HL-60 (cell line): Measurements from ENCODE around the gene LRIT2.
A peak's percentile ranks its signal among the peaks of the same experiment; 100 is the strongest.

Experiments
- DNase-seq, 2 experiments: peaks; one replicate each; pipeline ENCODE4 v3.0.0-alpha.2; 2010 to 2020; ENCODE audit warnings: low read depth in 1 of 2, low spot score in 1 of 2
- H3K27ac ChIP-seq: fragments of 250-450 bp; sonication (Bioruptor Pico); replicated peaks from 2 replicates; pipeline ENCODE4 v1.5.1; 2020; ENCODE audit warnings: mild to moderate bottlenecking, moderate library complexity
- H3K27me3 ChIP-seq: fragments of 250-450 bp; sonication (Bioruptor Pico); 2 replicates; pipeline ENCODE4 v1.5.1; 2021; ENCODE audit warnings: mild to moderate bottlenecking, moderate library complexity; ENCODE audit not compliant: insufficient read depth, poor library complexity, severe bottlenecking
- H3K4me3 ChIP-seq: replicated peaks from 2 replicates; pipeline ENCODE4 v1.5.1; 2011; ENCODE audit warnings: mild to moderate bottlenecking, control low read depth, low read length; ENCODE audit not compliant: insufficient read depth
- CTCF ChIP-seq: IDR thresholded peaks from one replicate; pipeline ENCODE4 v1.5.1; 2011; ENCODE audit warnings: low read length, control low read depth, inconsistent platforms; ENCODE audit not compliant: insufficient read depth
- GABPA ChIP-seq: IDR thresholded peaks from 2 replicates; pipeline ENCODE4 v1.6.1; 2012; ENCODE audit warnings: low read depth
- POLR2AphosphoS5 ChIP-seq: IDR thresholded peaks from 2 replicates; pipeline ENCODE4 v1.6.1; 2012; ENCODE audit warnings: low read depth
- SPI1 ChIP-seq: IDR thresholded peaks from 2 replicates; pipeline ENCODE4 v1.6.1; 2012; ENCODE audit warnings: low read depth, mild to moderate bottlenecking, borderline replicate concordance
- TF ChIP-seq, protein P1 (sequence below): IDR thresholded peaks from 2 replicates; pipeline ENCODE4 v1.6.1; 2012; ENCODE audit warnings: low read depth; ENCODE audit not compliant: insufficient replicate concordance

The LRIT2 gene

GRCh38 chr10:84179059-84179710 is 46.2 kb downstream of the LRIT2 start:
- Histone ChIP-seq H3K27ac (no peak overlapping the region), H3K27me3 (no peaks in the 10 kb centered on the region), H3K4me3 (no peak overlapping the region)
- TF ChIP-seq CTCF (no peak), SPI1 (no peak), GABPA (no peak)
- DNase-seq: no peak

- TF ChIP-seq SPI1 (no peak), GABPA (no peak), CTCF (no peak), POLR2AphosphoS5 (no peak)
- TF ChIP-seq, protein P1, sequence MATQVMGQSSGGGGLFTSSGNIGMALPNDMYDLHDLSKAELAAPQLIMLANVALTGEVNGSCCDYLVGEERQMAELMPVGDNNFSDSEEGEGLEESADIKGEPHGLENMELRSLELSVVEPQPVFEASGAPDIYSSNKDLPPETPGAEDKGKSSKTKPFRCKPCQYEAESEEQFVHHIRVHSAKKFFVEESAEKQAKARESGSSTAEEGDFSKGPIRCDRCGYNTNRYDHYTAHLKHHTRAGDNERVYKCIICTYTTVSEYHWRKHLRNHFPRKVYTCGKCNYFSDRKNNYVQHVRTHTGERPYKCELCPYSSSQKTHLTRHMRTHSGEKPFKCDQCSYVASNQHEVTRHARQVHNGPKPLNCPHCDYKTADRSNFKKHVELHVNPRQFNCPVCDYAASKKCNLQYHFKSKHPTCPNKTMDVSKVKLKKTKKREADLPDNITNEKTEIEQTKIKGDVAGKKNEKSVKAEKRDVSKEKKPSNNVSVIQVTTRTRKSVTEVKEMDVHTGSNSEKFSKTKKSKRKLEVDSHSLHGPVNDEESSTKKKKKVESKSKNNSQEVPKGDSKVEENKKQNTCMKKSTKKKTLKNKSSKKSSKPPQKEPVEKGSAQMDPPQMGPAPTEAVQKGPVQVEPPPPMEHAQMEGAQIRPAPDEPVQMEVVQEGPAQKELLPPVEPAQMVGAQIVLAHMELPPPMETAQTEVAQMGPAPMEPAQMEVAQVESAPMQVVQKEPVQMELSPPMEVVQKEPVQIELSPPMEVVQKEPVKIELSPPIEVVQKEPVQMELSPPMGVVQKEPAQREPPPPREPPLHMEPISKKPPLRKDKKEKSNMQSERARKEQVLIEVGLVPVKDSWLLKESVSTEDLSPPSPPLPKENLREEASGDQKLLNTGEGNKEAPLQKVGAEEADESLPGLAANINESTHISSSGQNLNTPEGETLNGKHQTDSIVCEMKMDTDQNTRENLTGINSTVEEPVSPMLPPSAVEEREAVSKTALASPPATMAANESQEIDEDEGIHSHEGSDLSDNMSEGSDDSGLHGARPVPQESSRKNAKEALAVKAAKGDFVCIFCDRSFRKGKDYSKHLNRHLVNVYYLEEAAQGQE: no peak
- H3K27me3 ChIP-seq: no peaks in the 10 kb centered on the region
- no peak overlapping the region for H3K27ac ChIP-seq
- no peak overlapping the region for H3K4me3 ChIP-seq
- no peak for DNase-seq
These were observed 47.2 kb downstream of the LRIT2 start for GRCh38 chr10:84178160-84178609.

- peak in 1 of 2 experiments; percentile 34 for DNase-seq
- Histone ChIP-seq H3K27me3 (no peaks in the 10 kb centered on the region), H3K4me3 (no peak overlapping the region), H3K27ac (no peak overlapping the region)
- no peak for TF ChIP-seq GABPA
- no peak for TF ChIP-seq POLR2AphosphoS5
- TF ChIP-seq, protein P1: no peak
- TF ChIP-seq CTCF: no peak
- peak; percentile 65 for TF ChIP-seq SPI1
These were observed 47.7 kb downstream of the LRIT2 start for GRCh38 chr10:84177541-84178141.
